ENCODE results near the gene C3orf80.
"Not testable (repeated sequence)": the region's sequence is repeated elsewhere in the genome, so short reads cannot be mapped to it uniquely, and the experiment has no call there.

The C3orf80 gene

DNA sequence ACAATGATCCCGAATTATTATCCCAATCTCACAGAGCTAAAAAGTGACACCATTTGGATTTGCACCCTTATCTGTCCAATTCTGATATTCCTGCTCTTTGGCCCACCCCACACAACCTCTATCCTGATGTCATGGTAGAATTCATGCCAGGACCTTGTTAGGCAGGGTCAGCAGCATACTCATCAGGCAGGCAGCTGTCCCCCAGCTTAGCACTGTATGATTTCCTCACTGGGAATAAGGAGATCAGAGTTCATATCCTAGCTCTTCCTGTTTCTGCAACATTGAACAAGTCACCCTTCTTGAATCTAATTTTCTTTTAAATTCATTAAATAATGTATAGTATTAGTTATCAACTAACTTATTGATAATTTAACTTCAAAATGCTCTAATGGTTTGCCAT is 12.0 kb upstream of the C3orf80 start:
- no peak overlapping the region for H3K27ac ChIP-seq (ENCODE audit: low read depth, low read length)
- H3K4me1 ChIP-seq (ENCODE audit: control insufficient read depth, insufficient read depth, low read length): 0 out of 2 replicates have a peak, but pooled peaks cover 2% of the 10 kb centered on the region
- H3K9ac ChIP-seq (ENCODE audit: low read depth, low read length): no peak overlapping the region
- no peaks in the 10 kb centered on the region for H3K27me3 ChIP-seq (ENCODE audit: control insufficient read depth, insufficient read depth, low read length)
- H3K36me3 ChIP-seq (ENCODE audit: control insufficient read depth, insufficient read depth, low read length): no peaks in the 10 kb centered on the region
- H3K9me3 ChIP-seq (ENCODE audit: control insufficient read depth, insufficient read depth, low read length): no peaks in the 10 kb centered on the region
- H3K4me3 ChIP-seq (ENCODE audit: low read depth, low read length): no peak overlapping the region

- H3K36me3 ChIP-seq (ENCODE audit: control insufficient read depth, insufficient read depth, low read length): no peaks in the 10 kb centered on the region
- no peak overlapping the region for H3K9ac ChIP-seq (ENCODE audit: low read depth, low read length)
- H3K4me1 ChIP-seq (ENCODE audit: control insufficient read depth, insufficient read depth, low read length): no peaks in the 10 kb centered on the region
- no peaks in the 10 kb centered on the region for H3K9me3 ChIP-seq (ENCODE audit: control insufficient read depth, insufficient read depth, low read length)
- no peak overlapping the region for H3K4me3 ChIP-seq (ENCODE audit: low read depth, low read length)
- peaks cover 18% of the 10 kb centered on the region; the same call in 1 of the 2 replicates for H3K27me3 ChIP-seq (ENCODE audit: control insufficient read depth, insufficient read depth, low read length)
- H3K27ac ChIP-seq (ENCODE audit: low read depth, low read length): no peak overlapping the region
These were observed 7.5 kb upstream of the C3orf80 start for GRCh38 chr3:160217675-160218074.

GRCh38 chr3:160218136-160218535 is 7.1 kb upstream of the C3orf80 start:
- Histone ChIP-seq H3K4me1 (ENCODE audit: control insufficient read depth, insufficient read depth, low read length) (no peaks in the 10 kb centered on the region), H3K9me3 (ENCODE audit: control insufficient read depth, insufficient read depth, low read length) (no peaks in the 10 kb centered on the region), H3K9ac (ENCODE audit: low read depth, low read length) (no peak overlapping the region), H3K27ac (ENCODE audit: low read depth, low read length) (no peak overlapping the region), H3K4me3 (ENCODE audit: low read depth, low read length) (no peak overlapping the region), H3K27me3 (ENCODE audit: control insufficient read depth, insufficient read depth, low read length) (peaks cover 22% of the 10 kb centered on the region), H3K36me3 (ENCODE audit: control insufficient read depth, insufficient read depth, low read length) (no peaks in the 10 kb centered on the region)

- H3K4me1 ChIP-seq (ENCODE audit: control insufficient read depth, insufficient read depth, low read length): 0 out of 2 replicates have a peak, but pooled peaks cover 8% of the 10 kb centered on the region
- H3K9ac ChIP-seq (ENCODE audit: low read depth, low read length): no peak overlapping the region
- no peak overlapping the region for H3K27ac ChIP-seq (ENCODE audit: low read depth, low read length)
- no peak overlapping the region for H3K4me3 ChIP-seq (ENCODE audit: low read depth, low read length)
- H3K36me3 ChIP-seq (ENCODE audit: control insufficient read depth, insufficient read depth, low read length): no peaks in the 10 kb centered on the region
- peaks cover 41% of the 10 kb centered on the region for H3K27me3 ChIP-seq (ENCODE audit: control insufficient read depth, insufficient read depth, low read length)
- no peaks in the 10 kb centered on the region for H3K9me3 ChIP-seq (ENCODE audit: control insufficient read depth, insufficient read depth, low read length)
These were observed 5.2 kb upstream of the C3orf80 start for GRCh38 chr3:160220038-160220437.

GRCh38 chr3:160221019-160221418 is 4.2 kb upstream of the C3orf80 start:
- Histone ChIP-seq H3K27me3 (ENCODE audit: control insufficient read depth, insufficient read depth, low read length) (peaks cover 51% of the 10 kb centered on the region), H3K4me1 (ENCODE audit: control insufficient read depth, insufficient read depth, low read length) (0 out of 2 replicates have a peak, but pooled peaks cover 8% of the 10 kb centered on the region), H3K36me3 (ENCODE audit: control insufficient read depth, insufficient read depth, low read length) (no peaks in the 10 kb centered on the region), H3K9ac (ENCODE audit: low read depth, low read length) (no peak overlapping the region), H3K9me3 (ENCODE audit: control insufficient read depth, insufficient read depth, low read length) (no peaks in the 10 kb centered on the region), H3K4me3 (ENCODE audit: low read depth, low read length) (no peak overlapping the region), H3K27ac (ENCODE audit: low read depth, low read length) (no peak overlapping the region)

DNA sequence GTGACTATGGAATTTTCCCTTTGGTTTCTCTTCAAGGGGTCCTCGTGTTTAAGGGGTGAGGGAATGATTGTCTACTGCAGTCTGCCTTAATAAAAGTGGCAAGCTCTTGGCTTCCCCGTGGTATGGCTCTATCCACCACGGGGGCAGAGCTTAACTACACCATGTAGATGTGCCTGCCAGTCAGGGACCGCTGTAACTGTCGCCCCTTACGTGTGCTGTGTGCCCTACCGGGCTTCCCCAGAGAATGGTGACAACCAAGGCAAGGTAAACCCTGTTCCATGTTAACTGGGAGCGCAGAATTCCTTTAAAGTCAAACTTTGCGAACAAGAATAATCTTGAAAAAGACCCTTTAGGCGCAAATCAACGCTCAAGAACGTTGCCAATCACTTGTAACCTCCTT is 966 bp upstream of the C3orf80 start:
- Histone ChIP-seq H3K36me3 (ENCODE audit: control insufficient read depth, insufficient read depth, low read length) (no peaks in the 10 kb centered on the region), H3K9ac (ENCODE audit: low read depth, low read length) (no peak overlapping the region), H3K27me3 (ENCODE audit: control insufficient read depth, insufficient read depth, low read length) (peaks cover 80% of the 10 kb centered on the region), H3K4me1 (ENCODE audit: control insufficient read depth, insufficient read depth, low read length) (peaks cover 13% of the 10 kb centered on the region; the same call in 1 of the 2 replicates), H3K27ac (ENCODE audit: low read depth, low read length) (no peak overlapping the region), H3K9me3 (ENCODE audit: control insufficient read depth, insufficient read depth, low read length) (no peaks in the 10 kb centered on the region), H3K4me3 (ENCODE audit: low read depth, low read length) (peak overlapping the region; percentile 68)

DNA sequence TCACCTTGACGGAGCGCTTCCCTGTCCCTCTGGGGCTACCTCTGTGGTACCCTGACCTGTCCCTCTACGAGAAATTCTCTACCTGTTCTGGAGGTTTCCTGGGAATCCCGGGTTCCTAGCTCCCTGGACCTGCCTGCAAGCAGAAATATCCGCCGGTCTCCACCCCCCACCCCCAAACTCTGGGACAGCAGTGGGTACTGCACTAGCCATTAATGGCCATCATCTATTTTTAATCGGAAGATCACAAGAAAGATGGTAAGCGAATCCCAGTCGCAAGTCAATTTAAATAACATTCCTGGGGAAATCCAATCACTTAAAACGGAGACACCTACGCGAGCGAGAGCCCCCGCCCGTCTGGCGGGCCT is 429 bp upstream of the C3orf80 start:
- Histone ChIP-seq H3K4me3 (ENCODE audit: low read depth, low read length) (peak overlapping the region; percentile 68), H3K9ac (ENCODE audit: low read depth, low read length) (no peak overlapping the region), H3K27ac (ENCODE audit: low read depth, low read length) (no peak overlapping the region), H3K4me1 (ENCODE audit: control insufficient read depth, insufficient read depth, low read length) (peaks cover 13% of the 10 kb centered on the region; the same call in 1 of the 2 replicates), H3K9me3 (ENCODE audit: control insufficient read depth, insufficient read depth, low read length) (no peaks in the 10 kb centered on the region), H3K36me3 (ENCODE audit: control insufficient read depth, insufficient read depth, low read length) (no peaks in the 10 kb centered on the region), H3K27me3 (ENCODE audit: control insufficient read depth, insufficient read depth, low read length) (peaks cover 80% of the 10 kb centered on the region)

- no peaks in the 10 kb centered on the region for H3K9me3 ChIP-seq (ENCODE audit: control insufficient read depth, insufficient read depth, low read length)
- H3K4me3 ChIP-seq (ENCODE audit: low read depth, low read length): peak overlapping the region; percentile 68
- peaks cover 13% of the 10 kb centered on the region; the same call in 1 of the 2 replicates for H3K4me1 ChIP-seq (ENCODE audit: control insufficient read depth, insufficient read depth, low read length)
- peaks cover 76% of the 10 kb centered on the region for H3K27me3 ChIP-seq (ENCODE audit: control insufficient read depth, insufficient read depth, low read length)
- H3K27ac ChIP-seq (ENCODE audit: low read depth, low read length): no peak overlapping the region
- no peaks in the 10 kb centered on the region for H3K36me3 ChIP-seq (ENCODE audit: control insufficient read depth, insufficient read depth, low read length)
- H3K9ac ChIP-seq (ENCODE audit: low read depth, low read length): 0 out of 2 replicates have a peak overlapping the region, but pooled peaks have one; percentile 3
These were observed 1.0 kb downstream of the C3orf80 start for GRCh38 chr3:160226026-160226907.

DNA sequence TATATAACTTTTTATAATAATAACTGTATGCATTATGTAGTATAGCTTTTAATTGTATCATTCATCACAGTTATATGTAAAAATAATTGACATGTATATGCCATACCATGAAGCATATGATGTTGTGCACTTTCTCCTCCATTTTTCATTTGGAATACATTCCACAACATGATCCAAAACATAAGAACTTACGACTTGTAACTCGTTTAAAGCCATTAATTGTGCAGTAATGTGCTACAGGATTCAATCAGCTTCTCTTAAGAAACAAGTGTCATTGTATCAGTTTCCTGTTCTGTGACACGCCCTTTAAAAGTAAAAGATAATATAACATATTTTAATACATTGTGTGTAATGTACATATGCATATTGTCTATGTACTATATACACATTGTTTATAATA is 2.2 kb downstream of the C3orf80 start:
- Histone ChIP-seq H3K36me3 (ENCODE audit: control insufficient read depth, insufficient read depth, low read length) (no peaks in the 10 kb centered on the region), H3K4me1 (ENCODE audit: control insufficient read depth, insufficient read depth, low read length) (peaks cover 13% of the 10 kb centered on the region; the same call in 1 of the 2 replicates), H3K9ac (ENCODE audit: low read depth, low read length) (no peak overlapping the region), H3K27ac (ENCODE audit: low read depth, low read length) (no peak overlapping the region), H3K9me3 (ENCODE audit: control insufficient read depth, insufficient read depth, low read length) (no peaks in the 10 kb centered on the region), H3K27me3 (ENCODE audit: control insufficient read depth, insufficient read depth, low read length) (peaks cover 65% of the 10 kb centered on the region), H3K4me3 (ENCODE audit: low read depth, low read length) (no peak overlapping the region)

- Histone ChIP-seq H3K27ac (ENCODE audit: low read depth, low read length) (no peak overlapping the region), H3K4me1 (ENCODE audit: control insufficient read depth, insufficient read depth, low read length) (0 out of 2 replicates have a peak, but pooled peaks cover under 1% of the 10 kb centered on the region), H3K4me3 (ENCODE audit: low read depth, low read length) (no peak overlapping the region), H3K9me3 (ENCODE audit: control insufficient read depth, insufficient read depth, low read length) (no peaks in the 10 kb centered on the region), H3K9ac (ENCODE audit: low read depth, low read length) (no peak overlapping the region), H3K27me3 (ENCODE audit: control insufficient read depth, insufficient read depth, low read length) (peaks cover 19% of the 10 kb centered on the region), H3K36me3 (ENCODE audit: control insufficient read depth, insufficient read depth, low read length) (no peaks in the 10 kb centered on the region)
These were observed 6.8 kb downstream of the C3orf80 start for GRCh38 chr3:160232014-160232413.

- not testable (repeated sequence) for H3K27ac ChIP-seq (ENCODE audit: low read depth, low read length); H3K9me3 ChIP-seq (ENCODE audit: control insufficient read depth, insufficient read depth, low read length); H3K4me3 ChIP-seq (ENCODE audit: low read depth, low read length); H3K9ac ChIP-seq (ENCODE audit: low read depth, low read length); H3K36me3 ChIP-seq (ENCODE audit: control insufficient read depth, insufficient read depth, low read length); H3K27me3 ChIP-seq (ENCODE audit: control insufficient read depth, insufficient read depth, low read length); H3K4me1 ChIP-seq (ENCODE audit: control insufficient read depth, insufficient read depth, low read length)
These were observed 15.5 kb downstream of the C3orf80 start for GRCh38 chr3:160240719-160241118.

Measured in HUES48 (cell line).